ENCODE measurements around the gene RASGRF1.

DNA sequence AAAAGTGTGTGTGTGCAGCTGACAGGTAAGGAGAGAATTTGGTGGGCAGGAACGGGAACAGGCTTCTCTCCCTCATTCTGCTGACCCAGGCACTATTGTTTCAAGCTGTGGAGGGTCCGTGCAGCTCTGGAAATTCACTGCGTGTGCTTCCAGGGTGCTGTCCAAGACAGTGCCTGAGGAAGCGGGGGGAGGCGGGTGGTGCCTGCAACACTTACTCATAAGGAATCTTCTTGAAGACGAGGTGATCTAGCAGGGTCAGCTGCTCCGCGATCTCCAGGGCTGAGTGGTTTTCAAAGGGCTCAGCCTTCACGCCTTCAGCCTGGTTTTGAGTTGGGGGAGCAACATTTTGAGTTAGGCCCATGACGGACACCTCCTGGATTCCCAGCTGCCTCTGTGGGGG, 99.1 kb downstream of the RASGRF1 start:
- TF ChIP-seq, protein P1, sequence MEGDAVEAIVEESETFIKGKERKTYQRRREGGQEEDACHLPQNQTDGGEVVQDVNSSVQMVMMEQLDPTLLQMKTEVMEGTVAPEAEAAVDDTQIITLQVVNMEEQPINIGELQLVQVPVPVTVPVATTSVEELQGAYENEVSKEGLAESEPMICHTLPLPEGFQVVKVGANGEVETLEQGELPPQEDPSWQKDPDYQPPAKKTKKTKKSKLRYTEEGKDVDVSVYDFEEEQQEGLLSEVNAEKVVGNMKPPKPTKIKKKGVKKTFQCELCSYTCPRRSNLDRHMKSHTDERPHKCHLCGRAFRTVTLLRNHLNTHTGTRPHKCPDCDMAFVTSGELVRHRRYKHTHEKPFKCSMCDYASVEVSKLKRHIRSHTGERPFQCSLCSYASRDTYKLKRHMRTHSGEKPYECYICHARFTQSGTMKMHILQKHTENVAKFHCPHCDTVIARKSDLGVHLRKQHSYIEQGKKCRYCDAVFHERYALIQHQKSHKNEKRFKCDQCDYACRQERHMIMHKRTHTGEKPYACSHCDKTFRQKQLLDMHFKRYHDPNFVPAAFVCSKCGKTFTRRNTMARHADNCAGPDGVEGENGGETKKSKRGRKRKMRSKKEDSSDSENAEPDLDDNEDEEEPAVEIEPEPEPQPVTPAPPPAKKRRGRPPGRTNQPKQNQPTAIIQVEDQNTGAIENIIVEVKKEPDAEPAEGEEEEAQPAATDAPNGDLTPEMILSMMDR (IDR thresholded peaks at IDR 0.05) = no peak
- TF ChIP-seq POLR2AphosphoS5 (IDR thresholded peaks at IDR 0.05; ENCODE audit: insufficient read depth in 1 of 2, low read depth in 1 of 2) (no peak), POLR2A (IDR thresholded peaks at IDR 0.05) (no peak)
